GM19455 (cell line): ENCODE measurements around the gene TGM1.

Source experiments
- ATAC-seq: cut with Tn5 transposase; IDR thresholded peaks from one replicate; pipeline ENCODE4 v1.9.1; 2021; ENCODE audit not compliant: unreplicated experiment

Gene TGM1

DNA sequence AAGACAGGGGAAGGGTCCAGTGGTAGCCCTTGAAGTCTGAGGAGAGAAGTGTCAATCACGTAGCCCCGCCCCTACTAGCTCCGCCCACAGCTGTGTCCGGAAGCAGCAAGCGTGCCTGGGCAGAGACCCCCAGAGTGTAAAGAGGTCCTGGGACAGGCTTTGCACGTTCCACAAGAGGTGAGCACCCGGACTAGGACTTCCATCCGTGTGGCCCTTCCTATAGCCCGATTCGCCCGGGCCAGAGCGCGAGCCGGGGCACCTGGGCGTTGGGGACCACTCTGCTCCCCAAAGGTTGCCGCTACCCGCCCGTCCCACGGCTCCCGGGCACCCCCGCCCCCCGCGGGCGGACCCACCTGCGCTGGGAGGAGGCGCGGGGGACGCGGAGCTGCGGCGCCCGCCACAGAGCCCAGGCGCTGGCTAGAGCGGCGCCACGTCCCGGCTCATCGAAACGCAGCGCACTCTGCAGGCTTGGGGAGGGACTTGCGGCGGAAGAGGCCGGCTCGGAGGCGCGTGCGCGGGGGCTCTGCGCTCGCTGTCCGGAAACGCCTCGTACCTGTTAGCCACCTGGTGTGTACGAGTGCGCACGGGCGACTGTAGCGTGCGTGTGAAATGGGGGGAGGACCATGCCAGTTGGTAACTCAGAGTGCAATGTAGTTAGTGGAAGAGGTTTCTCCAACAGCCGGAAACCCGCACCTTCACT lies 8.3 kb upstream of the TGM1 start, which contains the start of gene RABGGTA:
Gene RABGGTA, minus strand, starts transcription at position 464 of the 700 bp plus-strand sequence. CDS start 482 bp downstream, outside the sequence.
- ATAC-seq = peak; percentile 80

DNA sequence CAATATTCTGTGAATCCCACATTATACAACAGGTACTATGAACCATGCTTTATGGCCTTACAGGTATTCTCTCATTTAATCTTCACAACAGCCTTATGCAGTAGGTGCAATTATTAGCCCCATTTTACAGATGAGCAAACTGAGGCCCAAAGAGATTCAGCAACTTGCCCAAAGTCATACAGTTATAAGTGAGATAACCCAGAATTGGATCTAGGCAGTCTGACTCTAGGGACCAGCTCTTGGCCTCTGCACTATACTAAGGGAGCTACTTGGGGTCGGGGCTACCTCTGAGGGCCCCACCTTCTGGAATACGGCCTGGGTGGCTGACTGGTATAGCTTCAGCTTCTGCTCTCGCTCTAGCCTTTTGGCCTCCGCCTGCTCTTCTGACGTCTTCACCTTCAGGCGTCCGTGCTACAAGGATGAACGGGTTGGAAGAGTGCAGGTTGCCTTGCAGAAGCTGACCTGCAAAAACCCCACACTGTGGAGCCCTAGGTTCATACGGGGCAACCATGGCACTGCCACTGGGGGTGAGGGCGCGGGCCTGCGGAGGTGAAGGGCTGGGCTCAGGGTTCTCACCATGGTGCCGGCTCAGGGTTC lies 7.7 kb upstream of the TGM1 start:
- peak; percentile 3 for ATAC-seq

DNA sequence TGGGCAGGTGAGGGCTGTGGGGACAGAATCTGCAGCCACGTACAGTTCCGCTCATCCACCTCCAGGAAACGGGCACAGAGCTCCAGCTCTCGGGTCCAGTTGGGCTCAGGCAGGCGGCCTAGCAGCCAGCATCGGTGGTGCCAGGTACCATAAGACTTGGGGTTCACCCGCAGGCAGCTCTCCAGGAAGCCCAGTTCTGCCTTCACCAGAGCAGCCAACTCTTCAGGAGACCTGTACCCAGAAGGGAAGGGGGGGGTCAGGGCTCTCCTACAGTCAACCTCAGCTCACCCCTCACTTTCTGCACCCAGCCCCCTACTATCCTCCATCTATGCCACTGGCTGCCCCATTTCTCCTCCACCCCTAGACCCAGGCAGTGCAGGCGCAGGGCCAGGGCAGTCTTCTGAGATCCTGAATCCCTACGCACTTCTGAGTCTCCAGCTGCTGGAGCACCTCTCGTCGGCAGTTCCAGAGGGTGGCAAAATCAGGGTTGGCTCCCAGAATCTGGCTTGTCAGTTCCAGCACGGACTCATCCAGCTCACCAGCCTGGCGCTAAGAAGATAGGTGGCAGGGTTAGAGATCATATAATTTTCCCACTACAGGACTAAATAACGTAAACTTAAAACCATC lies 7.0 kb upstream of the TGM1 start:
- no peak for ATAC-seq

DNA sequence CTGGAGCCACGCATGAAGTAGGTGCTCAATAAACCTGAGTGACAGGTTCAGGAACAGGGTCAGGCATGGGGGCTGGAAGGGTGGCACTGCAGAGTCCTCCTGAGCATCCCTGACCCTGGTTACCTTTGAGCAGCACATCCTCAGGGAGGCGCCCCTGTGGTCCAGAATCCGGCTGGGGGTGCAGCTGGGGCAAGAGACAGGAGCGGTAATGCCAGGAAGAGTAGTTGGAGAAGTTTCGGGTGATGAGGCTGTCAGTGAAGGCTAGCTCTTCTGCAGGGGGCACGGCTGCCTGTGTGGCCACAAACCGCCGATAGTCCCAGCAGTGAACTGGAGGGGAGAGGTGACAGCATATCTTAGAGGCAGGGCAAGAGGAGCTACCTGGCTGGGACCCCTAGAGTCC lies 6.4 kb upstream of the TGM1 start:
- ATAC-seq = no peak

DNA sequence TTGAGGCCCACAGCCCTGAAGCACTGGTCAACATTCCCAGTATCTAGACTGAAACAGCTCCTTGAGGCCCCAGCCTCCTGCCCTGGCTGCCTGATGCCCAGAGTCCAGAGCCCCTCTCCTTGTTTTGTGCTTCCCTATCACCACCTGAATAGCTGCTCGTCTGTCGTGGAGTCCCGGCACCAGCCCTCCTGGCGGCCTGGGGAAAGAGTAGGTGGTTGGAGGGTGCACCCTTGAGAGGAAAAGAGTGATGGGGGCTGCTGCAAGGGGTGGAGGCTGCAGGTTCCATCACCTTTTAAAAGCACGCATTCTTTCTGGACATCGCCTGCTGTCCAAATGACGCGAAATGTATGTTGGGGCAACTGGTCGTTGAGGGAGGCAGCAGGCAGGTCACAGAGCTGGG lies 5.2 kb upstream of the TGM1 start:
- no peak for ATAC-seq

DNA sequence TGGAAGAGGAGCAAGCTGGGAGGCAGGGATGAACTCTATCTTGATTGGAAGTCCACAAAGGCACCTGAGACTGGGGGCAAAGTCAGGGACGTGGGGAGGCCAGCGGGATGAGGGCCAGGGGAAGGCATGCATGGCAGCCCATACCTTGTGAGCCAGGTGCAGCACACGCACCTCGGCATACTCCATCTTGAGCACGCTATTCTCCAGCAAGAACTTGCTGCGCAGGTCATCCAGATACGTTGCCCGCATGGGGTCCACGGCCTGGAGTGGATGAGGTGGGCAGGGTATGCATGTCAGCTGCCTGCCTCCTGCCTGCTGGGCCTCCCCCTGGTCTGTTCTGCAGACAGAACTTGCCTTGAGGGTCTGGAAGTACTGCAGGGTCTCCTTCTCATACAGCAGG lies 4.5 kb upstream of the TGM1 start:
- no peak for ATAC-seq

DNA sequence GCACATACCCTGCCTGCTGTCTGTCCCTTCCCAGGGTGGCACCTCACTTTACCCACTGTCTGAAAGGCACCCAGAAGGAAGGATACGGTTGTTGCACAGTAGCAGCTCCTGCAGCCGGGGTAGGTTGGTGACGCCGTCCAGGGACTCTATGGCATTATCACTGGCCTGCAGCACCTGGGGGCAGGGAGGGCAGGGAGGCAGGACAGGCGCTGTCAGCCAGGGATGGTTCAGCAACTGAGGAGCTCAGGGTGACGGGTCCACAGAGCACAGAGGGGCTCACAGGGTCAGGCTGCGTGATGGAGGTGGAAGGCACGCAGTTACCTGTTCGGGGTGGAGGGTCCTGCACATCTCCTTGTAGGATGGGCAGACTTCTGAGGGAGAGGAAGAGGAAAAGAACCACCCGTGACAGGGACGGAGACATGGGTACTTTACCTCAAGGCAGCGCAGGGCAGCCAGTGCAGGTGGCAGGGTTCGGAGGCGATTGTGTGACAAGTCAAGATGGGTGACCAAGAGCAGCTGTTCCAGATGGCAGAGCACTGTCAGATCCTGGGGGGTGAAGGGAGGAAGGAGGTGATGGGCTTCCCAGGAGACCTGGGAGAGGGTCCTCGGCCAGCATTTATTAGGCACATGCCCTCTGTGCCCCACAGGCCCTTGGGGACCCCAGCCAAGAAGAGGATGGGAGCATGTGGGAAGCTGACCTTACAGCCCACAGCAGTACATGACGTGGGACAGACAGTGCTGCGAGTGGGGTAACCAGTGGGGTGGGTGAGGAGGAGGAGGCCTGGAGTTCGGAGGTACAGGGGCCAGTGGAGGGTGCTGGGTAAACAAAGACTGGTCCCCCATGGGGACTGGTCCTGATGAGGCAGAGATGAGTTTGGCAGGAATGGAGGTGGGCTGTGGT lies 3.6 kb upstream of the TGM1 start:
- no peak for ATAC-seq

DNA sequence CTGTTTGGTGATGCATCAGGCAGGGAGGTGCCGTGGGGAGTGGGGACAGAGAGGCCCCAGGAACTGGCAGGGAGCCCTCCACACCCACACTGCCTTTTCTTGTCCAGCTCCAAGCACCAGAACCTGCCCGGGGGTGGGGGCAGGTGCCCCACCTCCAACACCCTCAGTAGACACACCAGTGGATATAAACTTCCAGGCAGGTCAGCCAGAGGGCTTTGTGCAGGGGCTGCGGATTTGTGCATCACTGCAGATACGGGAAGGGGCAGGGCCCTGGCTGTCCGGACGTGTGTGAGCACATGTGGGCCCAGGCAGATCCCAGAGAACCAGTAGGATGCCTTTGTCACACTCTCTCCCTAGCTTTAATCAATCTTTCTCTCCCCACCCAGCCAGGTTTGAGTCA lies 1.3 kb upstream of the TGM1 start:
- no peak for ATAC-seq

DNA sequence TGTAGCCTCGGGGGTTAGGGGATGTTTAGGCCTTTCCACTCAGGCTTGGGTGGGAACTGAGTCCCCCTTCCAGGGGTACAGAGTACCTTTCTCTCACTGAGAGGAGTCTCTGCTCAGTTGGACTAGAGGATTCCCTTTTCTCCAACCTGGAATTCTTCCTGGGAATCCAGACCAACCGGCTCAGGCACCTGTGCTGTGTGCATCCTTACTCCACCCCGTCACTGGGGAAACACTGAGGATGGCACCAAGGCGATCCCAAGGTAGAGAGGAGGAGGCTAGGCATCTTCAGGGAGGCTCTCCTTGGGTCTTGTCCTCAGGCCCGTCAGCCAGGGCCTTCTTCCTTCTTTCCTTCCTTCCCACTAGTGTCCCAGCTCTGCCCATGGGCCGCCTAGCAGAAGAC lies 871 bp upstream of the TGM1 start:
- no peak for ATAC-seq

DNA sequence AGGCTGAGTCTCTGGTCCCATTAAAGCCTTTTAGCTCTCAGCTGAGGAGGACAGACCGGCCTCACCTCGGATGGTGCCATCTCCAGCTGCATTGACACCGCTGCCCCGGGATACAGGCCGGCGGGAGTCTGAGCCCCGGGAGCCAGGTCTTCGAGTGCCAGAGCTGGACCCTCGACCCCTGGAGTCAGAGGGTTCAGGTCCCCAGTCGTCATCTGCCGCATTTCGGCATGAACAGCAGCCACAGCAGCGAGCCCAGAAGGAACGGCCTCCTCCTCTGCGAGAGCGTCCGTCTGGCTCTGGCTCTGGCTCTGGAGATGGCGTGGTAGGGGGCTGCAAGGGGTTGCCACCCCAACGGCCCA lies 1.0 kb downstream of the TGM1 start:
- no peak for ATAC-seq

DNA sequence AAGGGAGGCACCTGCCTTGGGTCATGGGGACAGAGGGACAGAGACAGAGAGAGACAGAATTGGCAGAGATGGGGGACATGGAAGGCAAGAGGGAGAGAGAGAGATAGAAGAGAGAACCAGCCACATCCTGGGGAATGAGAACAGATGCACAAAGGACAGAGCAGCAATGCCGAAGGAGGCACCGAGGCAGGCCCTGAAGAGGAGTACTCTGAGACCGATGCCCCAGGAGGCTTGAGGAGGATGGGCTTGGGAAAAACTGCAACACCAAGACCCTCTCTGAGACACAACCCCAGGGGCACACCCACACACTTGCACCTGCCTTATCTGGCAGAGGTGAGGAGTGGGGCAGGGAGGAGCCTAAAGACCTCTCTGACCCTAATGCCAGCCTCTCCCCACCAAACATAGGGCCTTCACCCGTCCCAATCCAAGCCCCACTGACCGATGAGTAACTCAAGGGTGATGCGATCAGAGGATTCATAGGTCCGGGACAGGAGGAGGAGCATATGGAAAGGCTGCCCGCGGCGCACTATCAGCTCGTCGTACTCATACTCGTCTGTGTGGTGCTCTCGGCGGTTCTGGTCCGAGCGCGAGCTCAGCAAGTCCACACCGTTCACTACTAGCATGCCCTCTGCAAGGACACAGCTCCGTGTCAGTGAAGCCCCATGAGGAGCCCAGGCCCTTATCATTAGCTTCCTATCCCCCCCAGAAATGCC lies 1.6 kb downstream of the TGM1 start:
- ATAC-seq = no peak

DNA sequence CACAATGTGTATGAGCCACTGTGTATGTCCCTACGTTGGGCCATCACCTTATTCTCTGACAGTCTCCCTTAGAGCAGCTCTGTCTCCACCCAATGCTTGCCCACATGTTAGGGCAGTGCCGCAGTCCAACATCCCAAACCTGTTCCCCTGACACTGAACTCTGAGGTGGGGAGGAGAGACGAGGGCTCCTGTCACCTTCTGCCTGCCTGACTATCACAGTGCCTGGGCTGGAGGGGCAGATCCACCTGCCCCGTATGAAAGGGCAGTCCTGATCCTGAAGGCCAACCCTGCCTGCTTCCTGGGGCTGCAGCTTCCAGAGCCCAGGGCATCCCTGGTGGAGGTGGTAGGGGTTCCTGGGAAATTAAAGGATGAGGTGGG lies 2.2 kb downstream of the TGM1 start:
- no peak for ATAC-seq

DNA sequence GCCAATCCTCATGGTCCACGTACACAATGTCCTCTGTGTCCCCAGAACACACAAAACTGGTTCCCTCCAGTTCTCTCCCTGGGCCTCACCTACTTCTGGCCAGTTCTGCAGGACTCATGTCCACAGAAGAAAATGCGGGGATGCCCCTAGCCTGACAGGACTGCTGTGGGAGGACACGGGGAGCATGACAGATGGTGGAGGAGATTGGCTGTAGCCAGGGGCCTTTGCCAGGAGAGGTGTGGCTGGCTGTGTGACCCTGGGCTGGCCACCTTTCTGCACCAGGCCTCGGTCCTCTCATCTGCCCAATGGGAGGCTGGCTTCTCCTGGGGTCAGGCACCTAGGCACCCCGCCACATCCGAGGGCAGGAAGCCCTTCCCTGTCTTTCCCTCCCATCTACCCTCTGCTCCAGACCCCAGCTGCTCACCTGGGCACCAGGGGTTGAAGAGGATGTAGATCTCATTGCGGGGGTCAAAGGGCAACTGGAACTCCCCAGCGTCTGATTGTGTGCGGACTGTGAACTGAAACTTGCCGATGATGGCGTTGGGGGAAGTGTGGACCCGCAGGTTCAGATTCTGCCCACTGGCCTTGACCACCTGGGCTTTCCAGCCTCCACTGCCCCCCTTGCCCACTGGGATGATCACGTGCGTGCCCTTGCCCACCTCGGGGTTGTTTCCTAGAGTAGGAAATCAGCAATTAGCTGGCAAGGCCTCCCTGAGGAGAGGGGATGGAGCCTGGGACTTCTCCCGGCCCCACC lies 2.8 kb downstream of the TGM1 start:
- no peak for ATAC-seq

DNA sequence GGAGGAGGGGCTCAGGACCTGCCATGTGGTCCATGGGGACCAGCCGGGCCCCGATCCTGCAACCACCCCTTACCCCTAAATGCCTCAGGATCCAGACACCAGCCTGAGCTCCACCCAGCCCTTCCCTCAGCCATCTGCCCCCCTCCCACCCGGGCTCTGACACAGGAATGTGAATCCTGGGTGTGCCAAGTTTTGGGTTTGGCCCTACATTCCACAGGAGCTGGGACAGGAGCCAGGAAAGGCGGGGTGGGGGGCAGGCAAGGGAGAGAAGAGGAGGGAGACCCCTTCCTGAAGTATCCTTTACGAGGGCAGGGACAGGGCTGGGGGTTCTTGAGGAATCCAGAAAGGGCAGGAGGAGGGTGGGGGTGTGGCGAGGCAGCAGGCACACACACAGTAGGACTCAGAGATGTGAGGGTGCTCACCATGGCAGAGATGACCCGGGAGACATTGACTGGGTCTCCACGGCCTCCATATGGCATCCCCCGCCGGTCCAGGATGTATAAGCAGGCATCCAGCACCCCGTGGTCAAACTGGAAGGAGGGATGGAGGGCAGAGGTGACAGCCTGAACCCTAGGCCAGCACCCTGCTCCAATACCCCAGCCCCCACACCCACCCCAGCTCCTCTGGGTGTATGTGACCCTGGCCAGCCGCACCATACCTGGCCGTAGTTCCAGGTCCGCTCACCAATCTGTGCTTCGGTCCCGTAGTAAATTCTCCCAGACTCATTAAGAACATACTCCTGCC lies 3.5 kb downstream of the TGM1 start:
- no peak for ATAC-seq

DNA sequence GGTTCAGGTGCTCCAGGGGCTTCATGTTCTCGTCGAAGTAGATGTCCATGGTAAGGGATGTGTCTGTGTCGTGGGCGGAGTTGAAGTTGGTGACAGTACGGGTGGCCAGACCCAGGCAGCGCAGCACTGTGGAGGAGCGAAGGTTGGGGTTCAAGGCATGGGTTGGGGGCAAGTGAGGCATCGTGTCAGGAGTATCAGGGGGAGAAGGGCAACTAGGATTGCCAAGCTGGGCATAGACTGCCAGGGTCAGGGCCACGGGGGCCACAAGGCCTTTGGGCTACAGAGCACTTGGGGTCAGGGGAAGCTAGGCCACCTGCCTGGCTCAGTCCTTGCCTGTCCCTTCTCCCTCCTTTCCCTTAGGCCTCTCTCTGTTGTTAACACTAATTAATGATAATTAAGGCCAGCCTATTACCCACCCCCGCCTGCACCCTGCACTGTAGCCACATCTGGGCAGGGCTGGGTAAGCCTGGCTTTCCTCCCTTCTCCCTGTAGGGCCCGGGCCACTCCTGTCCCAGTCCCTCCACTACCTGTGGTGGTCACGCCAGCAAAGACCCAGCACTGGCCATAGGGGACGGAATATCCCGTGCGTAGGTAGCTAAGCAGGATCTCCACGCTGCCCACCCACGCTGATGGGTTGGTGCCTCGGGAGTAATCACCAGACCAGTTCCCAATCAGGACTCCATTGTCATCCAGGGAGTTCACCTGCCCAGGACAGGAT lies 4.3 kb downstream of the TGM1 start:
- ATAC-seq = no peak

DNA sequence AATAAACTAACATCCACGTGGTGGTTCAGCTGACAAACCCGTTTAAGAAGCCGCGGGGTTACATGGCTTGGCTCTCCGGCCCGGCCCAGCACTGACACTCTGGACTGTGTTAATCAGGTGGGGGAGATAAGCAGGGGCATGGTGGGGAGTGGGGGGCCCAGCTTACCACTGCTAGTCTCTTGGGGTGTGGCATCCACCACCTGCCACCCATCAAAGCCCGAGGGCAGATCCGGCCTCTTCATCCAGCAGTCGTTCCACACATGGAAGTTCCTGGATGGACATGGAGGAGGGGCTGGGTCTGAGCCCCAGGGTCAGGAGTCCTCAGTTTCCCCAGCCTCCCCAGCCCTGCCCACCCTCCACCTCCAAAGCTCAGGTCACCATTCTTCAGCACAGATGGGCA lies 4.9 kb downstream of the TGM1 start:
- no peak for ATAC-seq

DNA sequence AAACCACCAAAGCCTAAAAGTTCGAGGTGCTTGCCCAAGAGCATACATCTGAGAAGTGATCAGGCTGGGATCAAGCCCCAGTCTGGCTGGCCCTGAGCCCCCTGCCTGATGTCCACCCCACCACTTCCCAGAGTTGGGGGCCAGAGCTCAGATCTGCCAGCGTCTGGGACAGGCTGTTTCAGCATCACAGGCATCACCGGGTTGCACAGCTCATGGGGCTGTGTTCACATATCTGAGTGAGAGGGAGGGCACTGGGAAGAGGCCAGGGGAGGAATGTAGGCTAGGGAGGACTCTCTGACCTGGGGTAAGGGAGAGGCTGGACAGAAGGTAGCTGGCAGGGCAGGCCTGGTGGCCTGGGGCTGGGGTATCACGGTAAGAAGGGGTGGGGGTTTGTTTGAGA lies 6.0 kb downstream of the TGM1 start:
- no peak for ATAC-seq

DNA sequence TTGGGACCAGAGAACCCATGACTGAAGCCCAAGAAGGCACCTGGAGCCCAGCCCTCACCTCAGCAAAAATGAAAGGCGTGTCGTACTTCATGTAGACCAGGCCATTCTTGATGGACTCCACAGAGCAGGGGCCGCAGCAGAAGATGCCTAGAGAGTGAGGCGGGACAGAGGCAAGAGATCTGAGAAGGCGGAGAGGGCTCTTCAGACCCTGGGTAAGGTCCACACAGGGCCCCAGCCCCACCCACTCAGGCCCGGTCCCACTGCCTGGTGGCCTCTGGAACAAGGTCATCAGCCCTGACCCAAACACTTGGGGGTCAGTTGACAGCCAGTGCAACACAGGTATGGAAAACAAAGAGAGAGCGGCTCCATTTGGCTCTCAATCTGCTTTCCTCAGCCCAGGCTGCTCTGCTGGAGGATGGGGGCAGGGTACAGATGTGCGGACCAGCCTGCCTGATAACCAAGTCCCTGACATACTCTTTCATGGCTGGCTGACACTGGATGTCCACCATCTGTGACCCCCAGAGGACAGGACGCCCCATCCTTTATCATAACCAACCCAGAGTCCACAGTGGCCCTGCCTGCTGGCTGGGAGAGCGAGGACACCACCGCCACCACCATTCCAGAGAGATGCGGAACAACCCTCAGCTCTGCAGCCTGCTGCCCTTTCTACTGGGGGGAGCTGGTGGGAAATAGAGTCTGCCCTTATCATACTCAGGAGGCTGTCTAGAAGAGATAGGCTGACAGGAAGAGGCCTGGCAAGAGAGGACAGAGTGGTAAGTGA lies 6.9 kb downstream of the TGM1 start:
- ATAC-seq = no peak
